GM12801 (cell line): ENCODE measurements around the gene TNFAIP8L3.

Source experiments
- TF ChIP-seq, protein P1 (sequence below): IDR thresholded peaks from one replicate; pipeline ENCODE4 v1.5.1; 2011; ENCODE audit warnings: control low read depth; ENCODE audit not compliant: insufficient read length; ENCODE audit errors: extremely low read depth

The TNFAIP8L3 gene

GRCh38 chr15:51094606-51095569 is at the start of gene TNFAIP8L3:
TNFAIP8L3 (minus strand) TSS chr15:51094906; CDS start chr15:51094595, 311 bp downstream.
- TF ChIP-seq, protein P1, sequence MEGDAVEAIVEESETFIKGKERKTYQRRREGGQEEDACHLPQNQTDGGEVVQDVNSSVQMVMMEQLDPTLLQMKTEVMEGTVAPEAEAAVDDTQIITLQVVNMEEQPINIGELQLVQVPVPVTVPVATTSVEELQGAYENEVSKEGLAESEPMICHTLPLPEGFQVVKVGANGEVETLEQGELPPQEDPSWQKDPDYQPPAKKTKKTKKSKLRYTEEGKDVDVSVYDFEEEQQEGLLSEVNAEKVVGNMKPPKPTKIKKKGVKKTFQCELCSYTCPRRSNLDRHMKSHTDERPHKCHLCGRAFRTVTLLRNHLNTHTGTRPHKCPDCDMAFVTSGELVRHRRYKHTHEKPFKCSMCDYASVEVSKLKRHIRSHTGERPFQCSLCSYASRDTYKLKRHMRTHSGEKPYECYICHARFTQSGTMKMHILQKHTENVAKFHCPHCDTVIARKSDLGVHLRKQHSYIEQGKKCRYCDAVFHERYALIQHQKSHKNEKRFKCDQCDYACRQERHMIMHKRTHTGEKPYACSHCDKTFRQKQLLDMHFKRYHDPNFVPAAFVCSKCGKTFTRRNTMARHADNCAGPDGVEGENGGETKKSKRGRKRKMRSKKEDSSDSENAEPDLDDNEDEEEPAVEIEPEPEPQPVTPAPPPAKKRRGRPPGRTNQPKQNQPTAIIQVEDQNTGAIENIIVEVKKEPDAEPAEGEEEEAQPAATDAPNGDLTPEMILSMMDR, result no peak

DNA sequence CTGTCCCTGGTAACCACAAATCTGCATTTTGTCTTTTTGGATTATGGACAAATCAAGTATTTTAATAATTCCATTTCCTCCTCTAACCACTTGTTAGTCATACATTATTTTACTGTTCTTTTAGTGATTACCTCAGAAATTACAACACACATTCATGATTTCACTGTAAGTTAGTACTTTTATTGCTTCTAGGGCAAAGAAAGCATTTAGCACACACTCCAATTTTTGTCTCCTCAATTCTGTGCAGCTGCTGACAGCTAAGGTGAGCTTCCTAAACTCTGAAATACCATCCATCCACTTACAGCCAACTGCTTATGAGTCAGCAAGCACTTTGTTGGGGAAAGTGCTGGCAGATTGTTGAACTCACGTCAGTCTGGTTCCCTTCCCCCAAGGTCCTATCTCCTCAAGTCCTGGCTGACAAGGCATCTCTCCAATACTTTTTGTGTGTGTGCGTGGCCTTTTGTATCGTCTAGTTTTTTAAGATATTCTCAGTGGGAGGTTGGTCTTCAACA is 49.4 kb upstream of the TNFAIP8L3 start:
- TF ChIP-seq, protein P1, result no peak

GRCh38 chr15:51139091-51139490 is 44.4 kb upstream of the TNFAIP8L3 start:
- TF ChIP-seq, protein P1, result no peak

GRCh38 chr15:51137880-51138430 is 43.2 kb upstream of the TNFAIP8L3 start:
- TF ChIP-seq, protein P1, result no peak

DNA sequence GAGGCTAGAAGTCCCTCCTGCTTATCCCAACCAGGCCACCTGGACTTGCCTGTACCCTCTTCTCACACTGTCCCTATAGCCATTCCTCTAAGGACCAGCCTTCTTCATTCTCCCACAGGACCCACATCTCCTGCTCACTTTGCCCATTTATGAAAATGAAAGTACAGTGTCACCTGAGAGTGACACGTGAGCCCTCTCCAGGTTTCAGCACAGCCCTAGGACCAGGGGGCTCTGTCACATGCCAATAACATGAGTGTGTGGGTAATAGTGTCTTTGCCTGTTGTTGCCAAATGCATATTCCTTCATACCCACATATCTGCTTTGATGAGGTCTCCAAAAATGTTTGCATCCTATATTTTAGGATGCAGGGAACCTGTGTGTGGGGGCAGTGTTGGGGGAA is 42.3 kb upstream of the TNFAIP8L3 start:
- TF ChIP-seq, protein P1, result no peak

- TF ChIP-seq, protein P1, result no peak
Observed at GRCh38 chr15:51135276-51135675, 40.6 kb upstream of the TNFAIP8L3 start.

- TF ChIP-seq, protein P1, result no peak
Observed at GRCh38 chr15:51134416-51135199, 39.9 kb upstream of the TNFAIP8L3 start.
